GM12872 (cell line): ENCODE data around the gene SHF.

ENCODE experiments used
- TF ChIP-seq, protein P1 (sequence below): IDR thresholded peaks from 3 replicates; pipeline ENCODE4 v1.5.1; 2011; ENCODE audit warnings: low read depth, mild to moderate bottlenecking, low read length, moderate library complexity; ENCODE audit not compliant: insufficient read depth

Gene SHF

DNA sequence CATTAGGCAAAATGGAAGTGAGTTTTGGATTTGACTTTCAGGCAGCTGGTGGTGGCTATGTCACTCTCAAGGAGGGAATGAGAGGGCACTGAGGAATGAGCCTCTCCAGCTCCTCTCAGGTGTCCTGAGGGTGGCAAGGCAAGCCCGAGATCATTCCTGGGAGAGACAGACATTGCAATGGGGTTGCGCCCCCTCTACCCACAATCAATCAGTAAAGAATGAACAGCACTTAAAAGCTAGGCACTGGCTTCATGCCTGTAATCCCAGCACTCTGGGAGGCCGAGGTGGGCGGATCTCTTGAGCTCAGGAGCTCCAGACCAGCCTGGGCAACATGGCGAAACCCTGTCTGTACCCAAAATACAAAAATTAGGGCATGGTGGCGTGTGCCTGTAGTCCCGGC lies 14.1 kb upstream of the SHF start:
- TF ChIP-seq, protein P1, sequence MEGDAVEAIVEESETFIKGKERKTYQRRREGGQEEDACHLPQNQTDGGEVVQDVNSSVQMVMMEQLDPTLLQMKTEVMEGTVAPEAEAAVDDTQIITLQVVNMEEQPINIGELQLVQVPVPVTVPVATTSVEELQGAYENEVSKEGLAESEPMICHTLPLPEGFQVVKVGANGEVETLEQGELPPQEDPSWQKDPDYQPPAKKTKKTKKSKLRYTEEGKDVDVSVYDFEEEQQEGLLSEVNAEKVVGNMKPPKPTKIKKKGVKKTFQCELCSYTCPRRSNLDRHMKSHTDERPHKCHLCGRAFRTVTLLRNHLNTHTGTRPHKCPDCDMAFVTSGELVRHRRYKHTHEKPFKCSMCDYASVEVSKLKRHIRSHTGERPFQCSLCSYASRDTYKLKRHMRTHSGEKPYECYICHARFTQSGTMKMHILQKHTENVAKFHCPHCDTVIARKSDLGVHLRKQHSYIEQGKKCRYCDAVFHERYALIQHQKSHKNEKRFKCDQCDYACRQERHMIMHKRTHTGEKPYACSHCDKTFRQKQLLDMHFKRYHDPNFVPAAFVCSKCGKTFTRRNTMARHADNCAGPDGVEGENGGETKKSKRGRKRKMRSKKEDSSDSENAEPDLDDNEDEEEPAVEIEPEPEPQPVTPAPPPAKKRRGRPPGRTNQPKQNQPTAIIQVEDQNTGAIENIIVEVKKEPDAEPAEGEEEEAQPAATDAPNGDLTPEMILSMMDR: no peak

DNA sequence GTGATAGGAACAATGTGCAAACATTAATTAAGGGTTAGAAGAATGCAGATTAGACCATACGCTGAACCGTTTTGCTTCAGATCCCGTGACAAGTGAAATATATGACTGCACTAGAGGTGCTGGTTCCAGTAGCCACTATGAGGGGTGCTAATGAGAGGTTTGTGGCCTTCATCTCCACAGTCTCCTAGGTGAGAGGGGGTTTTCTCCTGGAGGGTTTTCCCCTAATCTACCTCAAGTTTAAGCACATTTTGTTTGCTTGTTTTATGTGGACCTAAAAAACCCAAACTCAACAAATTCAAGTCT lies 13.7 kb upstream of the SHF start:
- TF ChIP-seq, protein P1: no peak

DNA sequence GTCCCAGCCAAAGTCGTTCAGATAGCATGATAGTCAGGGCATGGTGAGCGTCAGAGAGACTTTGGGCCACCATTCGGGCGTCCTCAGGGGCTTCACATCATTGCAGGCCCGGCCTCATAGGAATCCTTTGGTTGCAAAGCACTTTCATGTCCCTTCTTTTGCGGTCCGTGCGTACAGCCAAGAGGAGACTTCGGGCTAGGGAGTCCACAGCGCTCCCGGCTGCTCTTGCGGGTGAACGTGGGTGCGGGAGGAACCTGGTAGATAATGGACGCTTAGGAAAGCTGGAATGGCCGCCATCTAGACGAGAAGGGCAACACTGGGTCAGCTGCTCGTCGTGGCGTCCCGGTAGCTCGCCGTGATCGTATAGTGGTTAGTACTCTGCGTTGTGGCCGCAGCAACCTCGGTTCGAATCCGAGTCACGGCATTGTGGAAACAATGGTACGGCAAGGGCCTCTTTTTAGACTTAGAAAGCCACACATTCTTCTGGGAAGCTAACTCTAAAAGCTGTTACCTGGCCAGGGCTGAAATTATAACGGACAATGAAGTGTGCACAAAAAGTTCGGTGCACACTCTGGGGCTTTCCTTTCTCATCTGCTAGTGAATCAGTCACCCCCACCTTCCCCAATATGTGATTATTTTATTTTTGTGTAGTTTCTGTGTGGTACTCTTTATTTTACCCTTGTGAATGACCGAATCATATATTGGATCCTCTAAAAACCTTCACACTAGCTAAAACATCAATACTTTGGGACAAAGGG lies 13.2 kb upstream of the SHF start:
- TF ChIP-seq, protein P1: no peak

DNA sequence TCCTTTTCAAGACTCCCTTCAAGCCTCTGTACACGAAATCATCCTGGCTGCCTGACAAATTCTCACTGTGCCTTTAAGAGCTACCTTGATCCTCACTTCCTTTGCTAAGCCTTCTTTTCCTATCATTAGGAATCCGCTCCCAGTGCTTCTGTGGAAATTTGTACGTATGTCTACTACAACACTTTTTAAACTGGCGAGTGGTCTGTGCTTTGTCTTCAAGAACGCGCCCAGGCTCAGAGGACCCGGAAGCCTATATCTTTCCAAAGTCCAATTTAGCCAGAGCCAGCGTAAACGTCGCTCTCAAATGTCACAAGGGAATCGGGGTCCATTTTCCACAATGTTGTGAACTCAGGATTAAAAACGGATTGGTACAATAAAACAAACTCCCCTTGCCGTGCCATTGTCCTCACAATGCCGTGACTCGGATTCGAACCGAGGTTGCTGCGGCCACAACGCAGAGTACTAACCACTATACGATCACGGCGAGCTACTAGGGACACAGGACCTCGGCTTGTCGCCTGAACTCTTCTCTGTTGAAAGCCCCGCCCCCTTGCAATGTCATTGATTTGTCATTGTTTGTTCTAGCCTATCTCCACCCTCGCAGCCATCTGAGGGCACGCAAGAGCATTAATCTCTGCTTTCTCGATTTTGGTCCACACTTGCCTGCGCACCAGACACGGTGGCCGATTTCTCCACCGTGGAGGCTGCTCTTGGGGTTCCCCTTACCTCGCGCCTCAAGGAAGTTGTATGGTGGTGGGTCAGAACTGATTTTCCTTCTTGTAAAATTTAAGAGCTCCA lies 12.4 kb upstream of the SHF start:
- TF ChIP-seq, protein P1: no peak

DNA sequence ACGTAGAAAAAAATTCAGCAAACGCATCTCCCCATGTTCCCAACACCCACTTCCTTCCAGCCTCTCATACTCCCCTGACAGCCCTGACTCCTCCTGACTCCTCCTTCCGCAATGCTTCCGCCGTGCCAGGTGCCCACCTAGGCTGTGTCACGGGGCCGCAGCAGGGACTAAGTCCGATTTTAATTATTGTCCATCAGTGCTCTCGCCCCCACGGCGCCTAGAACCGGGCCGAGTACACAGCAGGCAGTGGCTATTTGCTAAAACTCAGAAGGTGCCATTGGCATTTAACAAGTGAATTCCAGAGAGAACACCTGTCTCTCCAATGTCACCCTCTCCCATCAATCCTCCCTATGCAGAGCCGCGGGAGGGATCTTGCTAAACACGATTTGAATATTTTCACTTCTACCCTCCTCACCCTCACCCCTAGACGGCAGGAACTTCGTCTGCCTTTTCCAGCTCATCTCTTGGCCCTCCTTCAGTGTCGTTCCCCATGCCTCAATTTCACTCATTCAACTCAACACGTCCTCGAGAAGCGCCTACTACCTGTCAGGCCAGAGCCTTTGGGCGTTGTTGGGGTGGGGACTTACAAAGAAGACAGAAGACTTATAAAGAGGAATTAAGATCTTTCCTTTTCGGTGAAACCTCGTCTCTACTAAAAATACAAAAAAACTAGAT lies 11.5 kb upstream of the SHF start:
- TF ChIP-seq, protein P1: no peak

DNA sequence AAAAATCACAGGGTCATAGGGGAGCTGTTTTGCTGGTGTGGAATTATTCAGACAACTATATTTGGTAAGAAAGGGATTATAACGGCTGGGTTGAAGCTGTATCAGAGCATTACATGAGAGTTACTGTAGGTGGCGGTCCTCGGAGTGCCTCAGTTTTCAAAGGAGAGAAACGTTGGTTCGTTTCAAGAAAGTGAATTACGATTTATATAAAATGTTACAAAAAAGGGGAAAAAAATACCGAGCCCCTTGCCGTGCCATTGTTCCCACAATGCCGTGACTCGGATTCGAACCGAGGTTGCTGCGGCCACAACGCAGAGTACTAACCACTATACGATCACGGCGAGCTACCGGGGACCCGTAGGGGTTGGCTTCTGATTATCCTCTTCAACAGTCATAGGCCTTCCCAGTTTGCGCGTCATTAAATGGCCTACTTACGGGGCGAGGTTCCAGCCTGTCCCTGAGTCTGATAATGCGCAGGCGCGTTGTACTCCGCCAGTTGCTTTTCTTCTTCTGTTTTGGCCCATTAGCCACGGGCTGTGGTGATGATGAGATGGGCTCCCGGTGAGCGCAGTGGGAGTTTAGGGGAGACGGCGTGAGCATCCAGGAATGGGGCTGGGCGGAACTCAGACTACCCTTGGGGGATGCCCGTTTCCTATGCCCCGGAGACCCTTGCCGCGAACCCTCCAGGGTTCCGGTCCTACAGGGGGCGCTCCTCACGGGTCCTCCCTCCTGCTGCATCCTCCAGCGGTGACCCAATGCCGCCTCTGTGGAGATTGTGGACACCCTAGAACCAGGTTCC lies 10.8 kb upstream of the SHF start:
- TF ChIP-seq, protein P1: peak; percentile 91

DNA sequence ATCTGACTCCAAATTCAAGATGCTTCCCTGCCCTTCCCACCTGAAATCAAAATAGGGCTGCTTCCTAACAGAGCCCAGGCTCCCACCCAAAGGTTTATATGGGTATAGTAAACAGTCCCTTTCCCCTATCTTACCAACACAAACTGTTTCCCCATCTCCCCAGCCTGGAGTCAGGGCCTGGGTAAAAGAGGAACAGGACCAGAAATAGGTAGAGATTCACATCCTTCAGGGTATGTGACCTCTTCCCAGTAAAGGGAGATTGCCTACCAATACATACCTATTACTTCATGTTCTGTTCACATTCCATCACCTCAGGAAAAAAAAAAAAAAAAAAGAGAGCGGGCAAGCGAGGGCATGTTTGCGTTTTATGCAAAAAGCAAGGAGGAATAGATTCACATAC lies 9.7 kb upstream of the SHF start:
- TF ChIP-seq, protein P1: no peak
